GM12874 (cell line): ENCODE measurements around the gene USP48.

Source experiments
- TF ChIP-seq, protein P1 (sequence below): IDR thresholded peaks from 2 replicates; pipeline ENCODE4 v1.5.1; 2011; ENCODE audit warnings: low read depth, mild to moderate bottlenecking, control low read depth, low read length, moderate library complexity; ENCODE audit not compliant: insufficient read depth

USP48 gene

DNA sequence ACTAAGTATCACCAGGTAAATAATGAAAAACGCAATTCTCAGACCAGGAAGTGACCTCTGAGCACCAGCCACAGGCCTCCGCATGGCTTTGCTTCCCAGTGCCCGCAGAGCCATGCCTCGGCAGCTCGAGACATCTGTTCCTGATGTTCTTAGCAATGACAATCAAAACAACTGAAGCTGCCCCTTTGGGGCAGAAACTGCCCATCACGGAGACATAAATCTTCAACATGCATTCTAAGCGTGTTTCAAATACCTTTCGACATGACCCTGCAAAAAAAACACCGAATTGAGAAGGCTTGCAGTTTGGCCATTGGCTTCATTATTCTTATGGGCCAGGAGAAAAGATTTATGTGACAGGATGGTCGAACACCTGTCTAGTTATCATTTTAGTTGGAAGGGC, 108.0 kb downstream of the USP48 start:
- TF ChIP-seq, protein P1, sequence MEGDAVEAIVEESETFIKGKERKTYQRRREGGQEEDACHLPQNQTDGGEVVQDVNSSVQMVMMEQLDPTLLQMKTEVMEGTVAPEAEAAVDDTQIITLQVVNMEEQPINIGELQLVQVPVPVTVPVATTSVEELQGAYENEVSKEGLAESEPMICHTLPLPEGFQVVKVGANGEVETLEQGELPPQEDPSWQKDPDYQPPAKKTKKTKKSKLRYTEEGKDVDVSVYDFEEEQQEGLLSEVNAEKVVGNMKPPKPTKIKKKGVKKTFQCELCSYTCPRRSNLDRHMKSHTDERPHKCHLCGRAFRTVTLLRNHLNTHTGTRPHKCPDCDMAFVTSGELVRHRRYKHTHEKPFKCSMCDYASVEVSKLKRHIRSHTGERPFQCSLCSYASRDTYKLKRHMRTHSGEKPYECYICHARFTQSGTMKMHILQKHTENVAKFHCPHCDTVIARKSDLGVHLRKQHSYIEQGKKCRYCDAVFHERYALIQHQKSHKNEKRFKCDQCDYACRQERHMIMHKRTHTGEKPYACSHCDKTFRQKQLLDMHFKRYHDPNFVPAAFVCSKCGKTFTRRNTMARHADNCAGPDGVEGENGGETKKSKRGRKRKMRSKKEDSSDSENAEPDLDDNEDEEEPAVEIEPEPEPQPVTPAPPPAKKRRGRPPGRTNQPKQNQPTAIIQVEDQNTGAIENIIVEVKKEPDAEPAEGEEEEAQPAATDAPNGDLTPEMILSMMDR = no peak

DNA sequence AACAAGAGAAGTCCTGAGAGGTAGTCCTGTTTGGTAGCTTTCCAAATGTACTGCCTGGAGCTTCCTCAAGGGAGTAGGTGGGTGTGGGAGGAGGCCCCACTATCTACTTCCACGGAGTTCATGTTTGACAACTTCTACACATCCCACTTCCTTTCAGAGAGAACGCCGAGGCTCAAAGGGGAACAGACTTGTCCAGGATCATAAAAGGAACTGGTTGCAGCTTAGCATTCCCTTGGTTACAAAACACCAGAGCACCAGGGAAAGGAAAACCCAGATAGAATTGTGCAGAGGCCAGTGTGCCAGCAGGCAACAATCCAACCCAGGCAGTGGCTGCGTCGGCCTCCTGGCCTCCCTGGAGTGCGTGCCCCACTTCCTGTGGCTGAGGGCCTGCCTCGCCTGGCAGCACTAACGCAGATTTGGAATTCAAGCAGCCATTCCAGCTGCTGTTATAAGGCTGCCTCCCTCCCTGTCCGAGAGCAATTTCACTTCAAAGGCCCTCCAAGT, 109.6 kb downstream of the USP48 start:
- TF ChIP-seq, protein P1 = no peak

DNA sequence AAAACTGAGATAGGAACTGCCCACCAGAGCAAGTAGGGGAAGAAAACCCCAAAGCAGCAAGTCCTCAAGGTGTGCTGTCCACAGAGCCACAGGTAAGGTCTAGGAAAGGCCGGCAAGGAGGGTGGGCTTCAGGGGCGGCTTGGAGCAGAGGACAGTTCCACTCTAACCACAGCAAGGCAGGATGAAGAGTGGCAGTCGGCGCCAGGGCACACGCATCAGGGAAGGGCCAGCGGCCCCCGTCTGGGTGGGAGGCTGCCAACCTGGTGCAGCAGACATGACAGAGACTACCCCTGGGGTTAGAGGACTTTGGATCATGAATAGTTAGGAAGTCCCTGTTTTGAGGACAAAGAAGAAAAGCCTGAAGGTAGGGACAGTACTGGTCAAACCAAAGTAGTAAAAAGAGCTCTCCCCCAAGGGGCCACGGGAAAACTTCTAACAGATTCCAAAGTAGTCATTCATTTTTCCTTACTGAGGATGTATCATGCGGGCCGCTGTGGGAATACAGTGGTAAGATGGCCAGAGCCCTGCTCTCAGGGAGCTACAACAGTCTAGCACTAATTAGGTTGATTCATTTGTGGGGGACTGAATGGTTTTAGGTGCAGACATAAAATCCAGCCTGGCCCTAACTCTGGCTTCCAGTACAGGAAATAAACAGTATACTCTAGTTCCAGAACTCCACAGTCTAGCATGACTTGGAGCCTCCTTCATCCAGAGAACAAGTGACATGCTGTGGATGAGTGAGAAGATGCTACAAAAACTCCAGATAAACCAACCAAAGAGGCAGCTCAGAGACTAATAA, 110.3 kb downstream of the USP48 start:
- TF ChIP-seq, protein P1 = no peak

DNA sequence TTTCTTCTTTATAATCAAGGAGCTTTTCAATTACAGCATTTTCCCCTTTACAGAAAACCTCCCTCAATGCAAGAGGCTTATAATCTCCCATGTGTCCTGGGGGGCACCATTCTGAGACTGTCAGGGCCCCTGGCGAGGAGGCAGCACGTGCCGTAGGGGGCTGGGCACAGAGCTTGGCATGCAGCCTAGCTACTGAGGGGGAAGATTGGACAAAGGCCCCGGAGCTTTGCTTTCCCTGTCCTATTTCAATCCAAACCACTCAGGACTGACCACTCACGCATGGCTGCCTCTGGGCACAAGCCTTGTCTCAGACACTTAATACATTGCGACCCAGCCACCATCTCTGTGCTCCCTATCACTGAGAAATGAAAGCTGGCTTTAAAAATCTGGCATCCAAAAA, 111.0 kb downstream of the USP48 start:
- TF ChIP-seq, protein P1 = no peak

DNA sequence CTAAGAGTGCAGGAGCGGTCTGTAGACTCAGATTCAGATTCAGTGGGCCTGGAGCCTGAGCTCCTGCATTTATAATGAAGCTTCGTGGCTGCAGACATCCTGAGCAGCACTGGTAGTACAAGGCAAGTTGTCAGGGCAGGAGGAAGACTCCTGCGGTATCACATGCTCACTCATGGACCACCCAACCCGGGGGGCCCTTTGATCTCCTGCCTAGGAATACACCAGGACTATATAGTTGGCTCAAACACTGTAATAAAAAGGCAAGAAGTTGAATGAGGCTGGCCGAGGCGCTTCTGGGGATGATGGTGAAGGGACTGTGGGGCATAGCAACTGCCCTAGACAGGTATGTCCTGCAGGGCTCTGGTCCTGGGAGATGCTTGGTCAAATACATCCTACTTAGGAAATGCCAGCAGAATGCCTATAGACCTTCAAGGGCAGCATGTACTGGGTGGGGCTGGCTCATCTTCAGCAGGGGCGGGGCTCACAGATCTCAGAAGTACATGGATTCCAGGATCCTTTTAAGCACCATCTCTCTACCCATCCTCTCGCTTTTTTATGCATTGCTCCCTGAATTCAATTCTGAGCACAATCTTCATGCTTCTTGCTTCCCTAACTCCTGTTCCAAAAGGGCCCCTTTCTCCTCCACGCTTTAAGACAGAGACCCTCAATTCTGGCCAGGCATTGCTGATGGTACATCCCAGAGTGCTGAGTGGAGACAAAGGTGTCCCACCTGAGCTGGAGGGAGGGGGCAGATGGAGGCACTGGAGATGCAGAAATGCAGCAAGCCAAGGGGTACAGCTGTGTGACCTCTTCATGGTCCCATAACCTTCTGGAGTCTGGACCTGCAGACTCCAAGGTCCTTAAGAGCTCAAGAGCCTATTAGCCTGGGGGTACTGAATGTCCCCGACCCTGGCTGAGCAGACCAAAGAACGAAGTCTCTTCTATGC, 111.7 kb downstream of the USP48 start:
- TF ChIP-seq, protein P1 = no peak

GRCh38 chr1:21670059-21670881, 112.7 kb downstream of the USP48 start:
- TF ChIP-seq, protein P1 = no peak
